Measurements from ENCODE around the gene PLS1.
"Not testable (repeated sequence)": the region's sequence is repeated elsewhere in the genome, so short reads cannot be mapped to it uniquely, and the experiment has no call there.

The PLS1 gene, protein sequence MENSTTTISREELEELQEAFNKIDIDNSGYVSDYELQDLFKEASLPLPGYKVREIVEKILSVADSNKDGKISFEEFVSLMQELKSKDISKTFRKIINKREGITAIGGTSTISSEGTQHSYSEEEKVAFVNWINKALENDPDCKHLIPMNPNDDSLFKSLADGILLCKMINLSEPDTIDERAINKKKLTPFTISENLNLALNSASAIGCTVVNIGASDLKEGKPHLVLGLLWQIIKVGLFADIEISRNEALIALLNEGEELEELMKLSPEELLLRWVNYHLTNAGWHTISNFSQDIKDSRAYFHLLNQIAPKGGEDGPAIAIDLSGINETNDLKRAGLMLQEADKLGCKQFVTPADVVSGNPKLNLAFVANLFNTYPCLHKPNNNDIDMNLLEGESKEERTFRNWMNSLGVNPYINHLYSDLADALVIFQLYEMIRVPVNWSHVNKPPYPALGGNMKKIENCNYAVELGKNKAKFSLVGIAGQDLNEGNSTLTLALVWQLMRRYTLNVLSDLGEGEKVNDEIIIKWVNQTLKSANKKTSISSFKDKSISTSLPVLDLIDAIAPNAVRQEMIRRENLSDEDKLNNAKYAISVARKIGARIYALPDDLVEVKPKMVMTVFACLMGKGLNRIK

GRCh38 chr3:142595951-142596725, at the start of gene PLS1:
PLS1 (plus strand) TSS chr3:142596393; CDS start chr3:142664238, 67,845 bp downstream.
- Histone ChIP-seq H3K9ac (ENCODE audit: low read depth, low read length) (peak within 1 kb of the TSS; percentile 91), H3K36me3 (ENCODE audit: insufficient read depth, low read length) (no peaks in the 10 kb centered on the region), H3K4me1 (ENCODE audit: insufficient read depth, low read length) (no peaks in the 10 kb centered on the region), H3K9me3 (ENCODE audit: control insufficient read depth, insufficient read depth, low read length) (no peaks in the 10 kb centered on the region)

DNA sequence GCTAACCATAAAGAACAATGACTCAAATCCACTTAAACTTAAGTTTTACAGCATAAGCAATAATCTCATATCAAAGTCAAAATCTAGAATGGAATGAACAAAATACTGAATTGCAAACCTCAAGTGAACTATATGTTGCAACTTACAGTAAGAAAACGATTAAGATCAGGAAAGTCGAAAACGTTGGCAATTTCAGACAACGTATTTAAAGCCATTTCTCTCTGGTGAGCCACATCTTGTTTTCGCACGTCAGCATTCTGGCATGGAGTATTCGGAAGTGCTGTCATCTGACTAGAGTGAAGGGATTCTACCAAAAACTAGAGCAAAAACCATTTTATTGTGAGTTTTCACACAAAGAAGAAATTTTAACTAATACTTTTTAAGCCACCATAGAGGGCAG, 46.2 kb upstream of the PLS1 start:
- 0 out of 2 replicates have a peak, but pooled peaks cover 5% of the 10 kb centered on the region for H3K36me3 ChIP-seq (ENCODE audit: insufficient read depth, low read length)
- no peaks in the 10 kb centered on the region for H3K9me3 ChIP-seq (ENCODE audit: control insufficient read depth, insufficient read depth, low read length)

GRCh38 chr3:142552579-142552978, 43.6 kb upstream of the PLS1 start:
- H3K36me3 ChIP-seq (ENCODE audit: insufficient read depth, low read length); H3K9me3 ChIP-seq (ENCODE audit: control insufficient read depth, insufficient read depth, low read length): not testable (repeated sequence)

More for the DNA sequence above, 46.2 kb upstream of the PLS1 start:
- H3K4me1 ChIP-seq (ENCODE audit: insufficient read depth, low read length) = no peaks in the 10 kb centered on the region
- H3K9ac ChIP-seq (ENCODE audit: low read depth, low read length) = no peak overlapping the region

DNA sequence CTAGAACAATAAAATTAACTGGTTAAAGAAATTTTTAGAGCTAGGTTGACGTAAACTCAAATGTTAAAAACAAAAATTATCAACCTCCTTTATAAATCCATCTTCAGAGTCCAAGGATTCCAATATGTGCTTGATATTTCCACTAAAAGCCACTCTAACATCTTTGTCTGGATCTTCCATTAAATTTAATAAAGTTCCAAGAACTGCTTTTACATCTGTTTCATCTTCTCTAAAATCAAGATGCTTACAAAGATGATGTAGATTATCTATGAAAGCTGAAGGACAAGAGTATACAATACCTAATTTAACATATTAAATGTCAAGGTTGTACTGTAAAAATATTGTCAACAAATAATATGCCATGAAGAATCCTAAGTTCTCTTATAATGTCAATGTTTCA, 42.5 kb upstream of the PLS1 start:
- 0 out of 2 replicates have a peak, but pooled peaks cover 5% of the 10 kb centered on the region for H3K36me3 ChIP-seq (ENCODE audit: insufficient read depth, low read length)
- no peaks in the 10 kb centered on the region for H3K9me3 ChIP-seq (ENCODE audit: control insufficient read depth, insufficient read depth, low read length)
- no peaks in the 10 kb centered on the region for H3K4me1 ChIP-seq (ENCODE audit: insufficient read depth, low read length)

More at GRCh38 chr3:142552579-142552978, 43.6 kb upstream of the PLS1 start:
- not testable (repeated sequence) for H3K9ac ChIP-seq (ENCODE audit: low read depth, low read length); H3K4me1 ChIP-seq (ENCODE audit: insufficient read depth, low read length)

GRCh38 chr3:142560118-142560517, 36.1 kb upstream of the PLS1 start:
- no peak overlapping the region for H3K9ac ChIP-seq (ENCODE audit: low read depth, low read length)
- no peaks in the 10 kb centered on the region for H3K9me3 ChIP-seq (ENCODE audit: control insufficient read depth, insufficient read depth, low read length)
- no peaks in the 10 kb centered on the region for H3K4me1 ChIP-seq (ENCODE audit: insufficient read depth, low read length)
- no peaks in the 10 kb centered on the region for H3K36me3 ChIP-seq (ENCODE audit: insufficient read depth, low read length)

More for the DNA sequence above, 42.5 kb upstream of the PLS1 start:
- no peak overlapping the region for H3K9ac ChIP-seq (ENCODE audit: low read depth, low read length)

DNA sequence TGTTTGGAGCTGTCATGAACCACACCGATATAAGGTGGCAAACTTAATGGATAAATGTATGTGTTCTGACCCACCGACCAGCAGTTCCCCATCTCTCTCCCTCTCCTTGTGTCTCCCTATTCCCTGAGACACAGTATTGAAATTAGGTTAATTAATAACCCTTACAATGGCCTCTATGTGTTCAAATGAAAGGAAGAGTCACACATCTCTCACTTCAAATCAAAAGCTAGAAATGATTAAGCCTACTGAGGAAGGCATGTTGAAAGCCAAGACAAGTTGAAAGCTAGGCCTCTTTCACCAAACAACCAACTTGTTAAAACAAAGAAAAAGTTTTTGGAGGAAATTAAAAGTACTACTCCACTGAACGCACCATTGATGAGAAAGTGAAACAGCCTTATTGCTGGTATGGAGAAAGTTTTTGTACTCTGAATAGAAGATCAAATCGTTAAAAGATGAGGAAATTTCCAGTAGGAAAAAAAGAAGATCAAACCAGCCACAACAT, 32.6 kb upstream of the PLS1 start:
- no peak overlapping the region for H3K9ac ChIP-seq (ENCODE audit: low read depth, low read length)
- H3K36me3 ChIP-seq (ENCODE audit: insufficient read depth, low read length) = no peaks in the 10 kb centered on the region
- H3K4me1 ChIP-seq (ENCODE audit: insufficient read depth, low read length) = no peaks in the 10 kb centered on the region
- H3K9me3 ChIP-seq (ENCODE audit: control insufficient read depth, insufficient read depth, low read length) = no peaks in the 10 kb centered on the region

DNA sequence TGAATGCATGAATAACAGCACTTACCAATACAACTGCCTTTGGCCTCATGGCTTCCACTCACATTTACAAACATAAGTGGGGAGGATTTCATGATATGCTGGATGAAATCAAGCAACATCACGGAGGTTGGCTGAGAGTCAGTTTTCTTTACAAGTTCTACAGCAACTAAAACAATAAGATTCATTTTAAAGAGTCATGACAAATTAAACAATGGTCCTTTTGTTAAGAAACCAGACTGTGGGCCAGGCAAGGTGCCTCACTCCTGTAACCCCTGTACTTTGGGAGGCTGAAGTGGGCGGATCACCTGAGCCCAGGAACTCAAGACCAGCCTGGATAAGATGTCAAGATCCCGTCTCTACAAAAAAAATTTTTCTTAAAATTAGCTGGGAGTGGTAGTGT, 30.1 kb upstream of the PLS1 start:
- H3K9me3 ChIP-seq (ENCODE audit: control insufficient read depth, insufficient read depth, low read length) = no peaks in the 10 kb centered on the region
- no peaks in the 10 kb centered on the region for H3K4me1 ChIP-seq (ENCODE audit: insufficient read depth, low read length)
- no peaks in the 10 kb centered on the region for H3K36me3 ChIP-seq (ENCODE audit: insufficient read depth, low read length)
- no peak overlapping the region for H3K9ac ChIP-seq (ENCODE audit: low read depth, low read length)

DNA sequence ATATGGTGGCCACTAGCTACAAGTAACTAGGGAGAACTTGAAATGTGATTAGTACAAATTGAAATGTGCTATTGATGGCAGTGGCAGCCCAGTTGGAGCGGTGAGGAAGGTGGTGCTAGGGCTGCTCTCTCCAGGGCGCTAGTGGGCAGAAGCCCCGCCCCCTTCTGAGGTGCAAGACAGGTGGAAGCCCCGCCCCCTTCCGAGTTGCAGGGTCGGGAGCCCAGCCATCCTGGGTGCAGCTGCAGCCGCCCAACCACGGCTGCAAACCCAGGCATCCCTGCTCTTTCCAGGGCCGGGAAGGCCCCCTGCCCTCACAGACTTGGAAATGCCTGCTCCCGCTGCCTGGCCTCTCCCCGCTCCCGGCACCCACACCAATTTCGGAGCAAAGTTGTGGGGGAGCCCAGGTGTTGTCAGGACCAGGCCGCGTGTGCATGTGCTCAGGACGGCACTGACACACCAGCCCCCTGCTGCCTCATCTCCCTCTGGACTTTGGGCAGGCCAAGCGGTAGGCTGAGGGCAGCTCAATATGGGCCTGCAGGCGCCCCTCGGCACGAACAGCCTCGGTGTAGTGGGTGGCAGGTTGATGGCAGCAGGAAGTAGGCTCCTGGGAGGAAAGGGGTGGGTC, 27.7 kb upstream of the PLS1 start:
- Histone ChIP-seq H3K9ac (ENCODE audit: low read depth, low read length) (peak overlapping the region; percentile 53; the same call in 1 of the 2 replicates), H3K9me3 (ENCODE audit: control insufficient read depth, insufficient read depth, low read length) (no peaks in the 10 kb centered on the region), H3K4me1 (ENCODE audit: insufficient read depth, low read length) (no peaks in the 10 kb centered on the region), H3K36me3 (ENCODE audit: insufficient read depth, low read length) (no peaks in the 10 kb centered on the region)

GRCh38 chr3:142569422-142569821, 26.8 kb upstream of the PLS1 start:
- H3K4me1 ChIP-seq (ENCODE audit: insufficient read depth, low read length); H3K9me3 ChIP-seq (ENCODE audit: control insufficient read depth, insufficient read depth, low read length); H3K9ac ChIP-seq (ENCODE audit: low read depth, low read length); H3K36me3 ChIP-seq (ENCODE audit: insufficient read depth, low read length): not testable (repeated sequence)

GRCh38 chr3:142574223-142574622, 22.0 kb upstream of the PLS1 start:
- not testable (repeated sequence) for H3K9ac ChIP-seq (ENCODE audit: low read depth, low read length); H3K36me3 ChIP-seq (ENCODE audit: insufficient read depth, low read length); H3K4me1 ChIP-seq (ENCODE audit: insufficient read depth, low read length); H3K9me3 ChIP-seq (ENCODE audit: control insufficient read depth, insufficient read depth, low read length)

- H3K9ac ChIP-seq (ENCODE audit: low read depth, low read length) = no peak overlapping the region
- H3K4me1 ChIP-seq (ENCODE audit: insufficient read depth, low read length) = no peaks in the 10 kb centered on the region
- H3K9me3 ChIP-seq (ENCODE audit: control insufficient read depth, insufficient read depth, low read length) = no peaks in the 10 kb centered on the region
- H3K36me3 ChIP-seq (ENCODE audit: insufficient read depth, low read length) = no peaks in the 10 kb centered on the region
These were observed 21.5 kb upstream of the PLS1 start for GRCh38 chr3:142574665-142575064.

- peaks cover 5% of the 10 kb centered on the region for H3K4me1 ChIP-seq (ENCODE audit: insufficient read depth, low read length)
- H3K36me3 ChIP-seq (ENCODE audit: insufficient read depth, low read length) = no peaks in the 10 kb centered on the region
- H3K9ac ChIP-seq (ENCODE audit: low read depth, low read length) = no peak overlapping the region
- no peaks in the 10 kb centered on the region for H3K9me3 ChIP-seq (ENCODE audit: control insufficient read depth, insufficient read depth, low read length)
These were observed 19.4 kb upstream of the PLS1 start for GRCh38 chr3:142576792-142577191.

- H3K4me1 ChIP-seq (ENCODE audit: insufficient read depth, low read length) = peaks cover 5% of the 10 kb centered on the region
- no peaks in the 10 kb centered on the region for H3K9me3 ChIP-seq (ENCODE audit: control insufficient read depth, insufficient read depth, low read length)
- no peaks in the 10 kb centered on the region for H3K36me3 ChIP-seq (ENCODE audit: insufficient read depth, low read length)
- H3K9ac ChIP-seq (ENCODE audit: low read depth, low read length) = peak overlapping the region; percentile 87
These were observed 18.4 kb upstream of the PLS1 start for GRCh38 chr3:142577696-142578328.

All from ES-I3 (cell line).